ENCODE data around the gene ELL2. TPM values are rescaled to one million over a fixed set of nuclear protein-coding genes. Genes with fewer than 3 reads are reported as not detected.

Gene ELL2
- total and polyA plus RNA-seq, 9 of the 15 experiments (the other 6 are each of a cell fraction or from before 2014, with no cell fraction given): 4.3 to 18.3 (median 14.5) TPM

GRCh38 chr5:95858661-95859595 is 102.7 kb downstream of the ELL2 start (continued):
- no peak for TF ChIP-seq E4F1 (CRISPR knock-in tag; IDR thresholded peaks at IDR 0.05; ENCODE audit: borderline replicate concordance)
- TF ChIP-seq FOXP4 (CRISPR knock-in tag; IDR thresholded peaks at IDR 0.05; ENCODE audit: borderline replicate concordance): no peak
- TF ChIP-seq NR4A1 (CRISPR knock-in tag; IDR thresholded peaks at IDR 0.05): no peak
- no peak for TF ChIP-seq NR4A1 (tag; IDR thresholded peaks at IDR 0.05)
- TF ChIP-seq CXXC5 (CRISPR knock-in tag; IDR thresholded peaks at IDR 0.05): peak; percentile 50; the same call in 1 of the 2 replicates
- 0 out of 2 replicates have a peak, but pooled peaks have one; percentile 34 for TF ChIP-seq MAX (CRISPR knock-in tag; IDR thresholded peaks at IDR 0.05)
- TF ChIP-seq E2F5 (CRISPR knock-in tag; IDR thresholded peaks at IDR 0.05): no peak
- TF ChIP-seq ZNF146 (CRISPR knock-in tag; IDR thresholded peaks at IDR 0.05; ENCODE audit: unreplicated experiment): no peak
- no peak for TF ChIP-seq ZNF280B (CRISPR knock-in tag; IDR thresholded peaks at IDR 0.05)
- TF ChIP-seq ZBTB49 (CRISPR knock-in tag; IDR thresholded peaks at IDR 0.05; ENCODE audit: borderline replicate concordance): no peak
- TF ChIP-seq HMG20B (CRISPR knock-in tag; IDR thresholded peaks at IDR 0.05): no peak
- TF ChIP-seq SNRNP70 (optimal IDR thresholded peaks at IDR 0.05; ENCODE audit: low read depth, low read length): no peak
- no peak for TF ChIP-seq ZNF197 (CRISPR knock-in tag; IDR thresholded peaks at IDR 0.05; ENCODE audit: low read depth)
- no peak for TF ChIP-seq GTF2A2 (tag; IDR thresholded peaks at IDR 0.05)
- TF ChIP-seq KLF13 (tag; IDR thresholded peaks at IDR 0.05; ENCODE audit: borderline replicate concordance, low read depth): no peak
- TF ChIP-seq ZNF316 (IDR thresholded peaks at IDR 0.05): no peak
- TF ChIP-seq XRCC5 (IDR thresholded peaks at IDR 0.05; ENCODE audit: low read depth, low read length): peak; percentile 93

All from K562 (cell line).